GF-D8 (cell line): Measurements from ENCODE around the gene NPEPL1.

ENCODE experiments used
- DNase-seq: peaks from one replicate; lab custom pipeline; 2025; lab: John Stamatoyannopoulos, UW

The NPEPL1 gene

GRCh38 chr20:58700121-58700821 lies 7.7 kb downstream of the NPEPL1 start:
- DNase-seq: no peak

- DNase-seq: no peak
These were observed 8.2 kb downstream of the NPEPL1 start for GRCh38 chr20:58700823-58701222.

DNA sequence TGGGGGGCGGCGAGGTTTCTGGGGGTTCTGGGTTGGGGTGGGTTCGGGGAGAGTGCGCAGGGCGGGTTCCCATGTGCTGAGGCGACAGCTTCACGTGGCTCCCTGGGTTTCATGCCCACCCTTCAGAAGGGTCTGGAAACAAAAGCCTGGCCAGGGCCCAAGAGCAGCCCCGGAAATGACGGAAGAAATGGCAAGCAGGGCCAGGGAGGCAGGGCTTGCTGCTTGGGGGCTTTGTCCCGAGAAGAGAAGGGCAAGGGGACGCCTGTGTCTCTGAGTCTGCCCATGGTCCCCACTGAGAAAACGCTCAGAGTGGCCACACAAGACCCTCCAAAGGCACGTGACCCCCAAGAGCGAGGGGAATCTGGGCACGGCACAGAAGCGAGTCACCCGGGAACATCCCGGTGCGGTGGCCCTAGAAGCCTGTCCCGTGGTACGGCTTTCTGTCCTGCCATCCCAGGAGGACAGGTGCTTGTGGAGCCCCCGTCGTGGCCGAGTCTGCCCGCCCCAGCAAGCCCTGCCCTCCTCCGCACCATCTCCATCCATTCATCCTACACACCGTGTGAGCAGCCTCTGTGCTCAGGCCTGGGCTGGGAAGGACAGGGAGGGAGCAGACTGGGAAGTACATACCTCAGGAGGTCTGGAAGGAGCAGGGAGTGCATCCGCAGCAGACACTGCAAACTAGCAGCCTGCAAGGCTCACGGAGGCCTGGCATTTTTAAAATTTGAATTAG lies 9.0 kb downstream of the NPEPL1 start:
- DNase-seq: no peak

GRCh38 chr20:58702161-58702510 lies 9.5 kb downstream of the NPEPL1 start:
- DNase-seq: no peak

GRCh38 chr20:58702859-58703648 lies 10.5 kb downstream of the NPEPL1 start:
- DNase-seq: no peak

GRCh38 chr20:58703765-58704371 lies 11.3 kb downstream of the NPEPL1 start:
- DNase-seq: no peak

GRCh38 chr20:58705208-58705926 lies 12.8 kb downstream of the NPEPL1 start:
- no peak for DNase-seq

DNA sequence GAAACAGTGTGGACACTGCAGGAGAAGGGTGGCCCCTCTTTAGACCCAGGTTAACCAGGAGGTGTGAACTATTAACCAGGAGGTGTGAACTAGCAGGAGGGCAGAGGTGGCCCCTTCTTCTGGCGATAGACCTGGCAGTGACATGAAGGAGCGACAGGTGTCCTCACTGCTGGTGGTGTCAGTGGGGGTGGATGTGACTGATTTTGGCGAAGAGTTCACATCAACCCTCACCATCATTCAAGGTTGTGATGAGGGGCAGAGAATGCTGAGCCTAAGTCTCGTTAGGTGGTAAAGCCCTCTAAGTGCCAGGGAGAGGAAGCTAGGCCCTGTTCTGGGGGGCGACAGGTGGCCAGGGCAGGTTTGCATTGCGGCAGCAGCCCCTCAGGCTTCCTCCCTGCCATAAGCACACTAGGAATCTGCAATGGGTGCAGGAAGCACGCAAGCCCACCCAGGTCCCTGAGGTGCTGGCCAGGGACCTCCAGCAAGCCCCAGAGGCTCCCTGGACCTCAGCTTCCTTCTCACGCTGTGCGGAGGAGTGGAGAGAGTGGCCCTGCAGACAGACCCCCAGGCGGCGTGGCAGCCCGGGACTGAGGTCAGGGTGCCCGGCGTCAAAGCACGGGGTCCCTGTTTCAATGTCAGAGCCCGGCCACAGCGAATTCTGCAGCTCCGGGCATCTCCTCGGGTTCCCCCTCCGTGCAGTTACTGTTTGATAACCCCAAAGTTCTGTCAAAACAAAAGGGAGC lies 13.7 kb downstream of the NPEPL1 start:
- no peak for DNase-seq

GRCh38 chr20:58706975-58707681 lies 14.5 kb downstream of the NPEPL1 start:
- no peak for DNase-seq

GRCh38 chr20:58707770-58708169 lies 15.2 kb downstream of the NPEPL1 start:
- no peak for DNase-seq

DNA sequence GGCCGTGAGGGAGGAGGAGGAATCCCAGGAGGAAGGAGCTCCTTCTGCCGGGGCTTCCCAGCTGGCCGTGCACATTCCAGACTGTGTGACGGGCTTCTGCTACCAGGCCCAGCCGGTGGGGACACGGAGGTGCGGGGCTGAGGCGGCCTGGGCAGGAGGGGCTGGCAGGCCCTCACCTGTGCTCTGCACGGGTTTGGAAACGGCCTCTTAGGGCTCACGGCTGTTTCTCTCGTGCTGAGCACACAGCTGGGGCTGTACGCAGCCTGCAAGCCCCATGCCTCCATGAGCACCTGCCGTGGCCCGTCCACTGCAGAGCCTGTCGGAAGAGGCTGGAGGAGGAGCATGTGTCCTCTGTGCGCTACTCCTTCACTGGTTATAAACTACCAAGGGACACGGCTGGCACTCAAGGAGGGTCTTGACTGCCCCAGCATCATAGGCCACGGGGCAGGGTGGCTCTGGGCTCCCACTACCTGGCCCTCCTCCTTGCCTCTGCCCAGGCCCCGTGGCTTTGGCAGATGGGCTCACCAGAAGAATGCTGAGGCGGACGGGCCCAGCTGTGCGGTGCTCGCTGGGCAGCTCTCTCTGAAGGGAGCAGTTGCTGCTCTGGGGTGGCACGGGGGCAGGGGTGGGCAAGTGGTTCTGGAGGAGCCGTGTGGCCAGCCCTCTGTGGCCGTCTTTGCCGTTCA lies 15.8 kb downstream of the NPEPL1 start:
- no peak for DNase-seq

- DNase-seq: no peak
These were observed 16.6 kb downstream of the NPEPL1 start for GRCh38 chr20:58709013-58709702.

GRCh38 chr20:58709703-58710039 lies 17.1 kb downstream of the NPEPL1 start:
- no peak for DNase-seq

- DNase-seq: no peak
These were observed 18.1 kb downstream of the NPEPL1 start for GRCh38 chr20:58710481-58711265.

DNA sequence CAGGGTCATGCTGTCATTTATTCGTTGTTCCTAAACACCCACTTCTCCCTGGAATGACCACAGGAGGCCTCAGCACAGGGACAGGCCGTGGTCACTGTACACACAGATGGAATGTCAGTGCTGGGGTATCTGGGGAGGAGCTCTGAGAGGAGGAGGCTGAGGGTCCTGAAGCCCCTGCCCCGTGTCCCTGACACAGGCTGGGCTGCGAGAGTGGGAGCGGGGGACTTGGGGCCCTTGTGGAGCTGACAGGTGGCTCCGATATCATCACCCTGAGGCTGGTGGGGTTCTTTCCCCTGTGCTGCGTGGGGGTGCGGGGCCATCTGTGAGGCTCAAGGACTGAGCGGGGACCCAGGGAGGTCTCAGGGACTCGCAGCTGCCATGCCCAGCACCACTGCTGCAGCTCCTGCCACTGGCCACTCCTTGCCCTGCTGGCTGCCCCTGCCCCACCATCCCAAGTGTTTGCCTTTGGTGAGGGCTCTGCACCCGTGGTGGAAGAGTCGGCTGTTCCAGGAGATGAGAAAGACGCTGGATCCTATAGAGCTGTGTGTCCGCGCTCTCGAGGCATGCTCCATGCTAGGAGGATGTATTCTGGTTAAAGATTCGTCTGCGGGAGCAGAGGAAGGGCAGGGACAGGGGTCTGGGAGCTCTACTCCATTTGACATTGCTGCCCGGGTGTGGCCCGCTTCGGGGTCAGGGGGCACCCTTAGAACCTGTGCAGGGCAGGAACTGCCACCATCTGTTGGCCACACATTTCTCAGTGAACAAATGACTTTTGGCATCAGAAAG lies 18.9 kb downstream of the NPEPL1 start:
- no peak for DNase-seq

DNA sequence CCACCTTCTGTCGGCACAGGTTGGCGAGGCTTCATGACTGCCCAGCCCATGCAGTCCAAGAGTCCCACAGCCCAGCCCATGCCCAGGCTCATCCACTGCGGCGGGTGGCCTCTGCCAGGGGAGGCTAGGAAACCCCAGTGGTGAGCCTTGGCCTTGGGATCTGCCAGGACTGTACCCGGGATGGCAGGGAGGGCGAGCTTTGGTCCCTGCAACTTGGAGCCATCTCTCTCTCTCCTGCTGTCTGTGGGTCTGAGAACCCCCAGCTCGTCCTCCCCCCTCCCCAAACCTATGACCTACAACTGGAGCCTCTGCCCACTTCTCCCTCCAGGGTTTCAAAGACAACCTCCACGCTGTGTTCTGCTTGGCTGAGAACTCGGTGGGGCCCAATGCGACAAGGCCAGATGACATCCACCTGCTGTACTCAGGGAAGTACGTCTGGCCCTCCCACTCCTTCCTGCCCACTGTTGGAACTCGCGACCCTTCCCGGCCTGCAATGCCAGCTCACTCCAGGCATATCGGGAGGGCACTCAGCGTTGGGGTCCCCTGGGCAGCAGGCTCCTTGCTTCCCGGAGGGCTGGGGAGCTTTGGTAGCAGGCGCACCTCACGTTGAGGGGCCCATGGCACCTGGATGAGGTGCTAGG lies 19.7 kb downstream of the NPEPL1 start:
- no peak for DNase-seq
